ENCODE data around the gene MACROD2. TPM values are rescaled to one million over a fixed set of nuclear protein-coding genes. Genes with fewer than 3 reads are reported as not detected.
A peak's percentile ranks its signal among the peaks of the same experiment; 100 is the strongest.

Gene MACROD2
- total RNA-seq, 1 experiment from 2014 or later: not detected

DNA sequence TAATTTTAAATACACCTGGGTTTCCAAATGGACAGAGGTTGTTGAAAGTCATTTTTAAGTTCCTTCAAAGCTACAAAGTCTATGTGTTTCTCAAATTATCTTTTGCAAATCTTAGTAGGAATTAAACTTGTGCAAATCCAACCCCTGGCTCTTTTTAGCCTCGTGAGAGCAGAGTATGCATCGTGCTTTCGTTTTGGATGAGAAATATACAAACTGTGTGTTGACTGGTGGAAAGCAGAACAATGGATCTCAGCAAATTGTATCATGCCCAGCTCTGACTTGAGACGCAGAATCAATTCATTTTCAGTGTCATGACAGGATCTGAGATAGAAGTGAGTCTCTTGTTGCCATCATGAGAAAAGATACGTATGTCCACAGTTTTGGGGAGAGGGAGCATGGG lies 884.5 kb downstream of the MACROD2 start:
- in situ Hi-C loops (cut with HindIII; ENCODE audit: low sequenced_read_pairs): no loop called here
- no peak for DNase-seq (ENCODE audit: low spot score)

DNA sequence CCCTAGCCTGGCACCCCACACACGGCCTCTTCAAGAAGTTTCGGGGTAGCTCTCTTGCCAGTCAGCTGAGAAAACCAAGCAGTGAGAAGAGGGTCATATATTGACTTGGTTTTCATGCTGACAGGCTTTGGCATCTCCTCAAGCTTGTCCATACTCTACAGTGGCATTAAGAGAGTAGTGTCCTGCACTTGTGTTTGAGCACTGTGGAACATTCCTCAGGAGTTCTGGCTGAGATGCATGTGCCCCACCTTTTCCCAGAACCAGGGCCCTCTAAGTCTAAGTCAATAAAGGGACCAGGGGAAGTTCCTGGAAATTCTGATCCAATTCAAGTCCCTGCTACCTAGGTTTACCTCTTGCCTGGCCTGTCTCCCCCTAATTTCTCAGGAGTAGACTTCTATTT lies 886.2 kb downstream of the MACROD2 start:
- no peak for DNase-seq (ENCODE audit: low spot score)
- in situ Hi-C loops (cut with HindIII; ENCODE audit: low sequenced_read_pairs): no loop called here

DNA sequence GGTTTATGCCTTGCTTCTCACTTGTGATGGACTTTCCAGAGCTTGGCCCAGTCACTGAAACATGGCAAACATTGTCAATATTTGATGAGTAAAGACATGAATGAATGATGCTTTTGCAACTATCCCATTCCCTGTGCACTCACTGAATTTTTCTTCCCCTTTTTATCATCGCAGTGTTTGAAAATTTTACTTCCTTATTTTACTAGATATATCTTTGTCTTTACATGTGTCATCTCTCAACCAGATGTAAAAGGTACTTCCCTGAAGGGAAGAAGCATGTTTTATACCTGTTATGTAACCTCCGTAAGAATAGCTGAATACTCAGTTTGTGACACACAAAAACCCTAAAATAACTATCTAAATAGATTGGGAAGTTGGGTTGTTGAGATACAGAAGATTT lies 886.8 kb downstream of the MACROD2 start:
- DNase-seq (ENCODE audit: low spot score): no peak
- in situ Hi-C loops (cut with HindIII; ENCODE audit: low sequenced_read_pairs): no loop called here

DNA sequence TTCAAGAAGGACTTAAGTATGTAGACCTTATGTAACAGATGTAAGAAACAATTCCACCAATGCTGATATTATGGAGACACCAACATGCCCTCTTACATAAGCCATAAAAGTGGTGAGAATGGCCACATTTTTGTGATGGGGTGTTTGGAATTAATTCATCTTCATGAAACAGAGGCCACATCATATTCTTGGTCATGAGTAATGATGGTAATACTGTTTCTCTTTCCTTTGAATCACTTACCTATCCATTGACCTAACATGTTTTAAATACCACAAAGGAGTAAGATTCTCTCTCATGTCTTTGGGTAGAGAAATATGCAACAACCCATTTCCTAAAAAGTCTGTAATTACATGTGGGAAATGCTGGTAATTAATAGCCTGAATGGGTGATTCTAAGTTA lies 887.5 kb downstream of the MACROD2 start:
- DNase-seq (ENCODE audit: low spot score): no peak

DNA sequence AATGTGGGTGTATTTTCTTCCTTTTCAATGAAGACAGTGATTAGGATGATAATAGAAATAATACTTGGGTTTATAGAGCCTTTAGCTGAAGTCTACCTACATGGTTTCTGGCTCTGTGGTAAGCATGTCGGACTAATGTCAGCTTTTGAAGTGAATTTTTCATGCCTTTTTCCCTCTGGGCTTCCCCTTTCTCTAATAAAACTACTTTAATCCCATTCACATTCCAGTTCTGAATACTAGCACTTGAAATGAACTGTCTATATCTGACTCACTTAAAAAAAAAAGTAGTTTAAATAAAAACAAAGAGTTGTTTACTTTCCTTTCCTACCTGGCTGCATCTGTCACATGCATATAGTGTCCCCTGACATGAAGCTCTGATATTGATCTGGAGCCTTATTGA lies 888.0 kb downstream of the MACROD2 start:
- in situ Hi-C loops (cut with HindIII; ENCODE audit: low sequenced_read_pairs): no loop called here
- no peak for DNase-seq (ENCODE audit: low spot score)

More for the DNA sequence above, 887.5 kb downstream of the MACROD2 start:
- in situ Hi-C loops (cut with HindIII; ENCODE audit: low sequenced_read_pairs): no loop called here

DNA sequence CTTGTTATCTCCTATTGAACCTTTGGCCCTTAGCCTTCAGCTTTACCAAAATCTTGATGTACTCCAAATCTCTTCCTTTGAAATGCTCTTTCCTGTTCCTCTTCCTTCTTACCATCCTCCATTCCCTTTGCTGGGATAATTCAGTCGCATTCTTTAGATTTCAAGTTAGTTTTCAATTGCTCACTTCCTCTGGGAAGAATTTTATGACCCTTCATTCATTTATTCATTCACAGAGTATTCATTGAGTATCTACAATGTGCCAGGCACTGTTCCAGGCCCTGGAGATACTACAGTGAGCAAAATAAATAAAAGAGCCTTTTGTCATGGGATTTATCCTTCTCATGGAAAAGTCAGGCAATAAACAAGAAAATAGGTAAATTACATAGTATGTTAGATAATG lies 890.3 kb downstream of the MACROD2 start:
- DNase-seq (ENCODE audit: low spot score): no peak
- in situ Hi-C loops (cut with HindIII; ENCODE audit: low sequenced_read_pairs): no loop called here

DNA sequence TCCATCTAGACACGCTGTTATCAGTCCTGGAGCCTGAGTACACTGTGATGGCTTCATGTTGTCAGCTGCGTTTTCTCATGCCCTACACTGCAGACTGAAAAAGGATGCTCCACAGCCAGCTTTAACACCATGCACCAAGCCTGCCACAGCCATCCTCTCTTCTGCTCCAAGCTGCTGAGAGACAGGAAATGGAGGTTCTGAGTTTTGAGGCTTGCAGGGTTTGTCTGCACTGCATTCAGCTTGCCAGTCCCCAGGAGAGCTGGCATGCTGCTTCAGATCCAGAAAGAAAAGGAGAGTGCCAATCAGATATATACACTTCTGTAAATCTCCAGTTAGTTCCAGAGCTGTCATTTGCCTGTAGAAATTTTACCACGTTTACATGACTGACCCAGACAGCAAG lies 892.8 kb downstream of the MACROD2 start:
- in situ Hi-C loops (cut with HindIII; ENCODE audit: low sequenced_read_pairs): no loop called here
- DNase-seq (ENCODE audit: low spot score): peak; percentile 80

DNA sequence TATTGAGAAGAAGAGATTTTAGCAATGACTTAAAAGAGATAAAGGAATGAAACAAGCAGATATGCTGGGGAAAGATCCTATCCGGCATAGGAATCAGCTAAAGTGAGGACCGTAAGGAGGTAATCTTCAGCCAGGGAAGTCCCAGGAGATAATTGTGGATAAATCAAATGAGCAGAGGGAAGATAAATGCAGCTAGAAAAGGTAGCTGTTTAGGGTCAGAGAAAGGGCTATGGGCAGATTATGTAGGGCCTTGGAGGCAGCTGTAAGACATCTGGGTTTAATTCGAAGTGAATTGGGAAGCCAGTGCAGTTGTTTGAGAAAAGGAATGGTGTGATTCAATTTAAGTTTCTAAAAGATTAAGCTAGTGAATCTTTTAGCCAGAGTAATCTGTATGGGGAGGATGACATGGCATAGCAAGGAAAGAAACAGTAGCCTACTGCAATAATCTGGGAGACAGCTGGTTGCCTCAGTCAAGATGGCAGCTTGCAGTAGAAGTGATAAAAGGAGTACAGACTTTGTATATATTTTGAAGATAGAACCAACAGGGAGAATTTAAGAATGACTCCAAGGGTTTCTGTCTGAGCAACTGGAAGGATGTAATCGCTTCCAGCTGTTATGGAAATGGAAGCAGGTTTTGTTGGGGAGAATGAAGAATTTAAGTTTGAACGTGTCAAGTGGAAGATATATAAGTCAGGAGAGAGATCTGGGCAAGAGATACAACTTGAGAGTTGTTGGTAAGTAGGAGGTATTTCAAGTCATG lies 894.4 kb downstream of the MACROD2 start:
- DNase-seq (ENCODE audit: low spot score): no peak
- in situ Hi-C loops (cut with HindIII; ENCODE audit: low sequenced_read_pairs): no loop called here

DNA sequence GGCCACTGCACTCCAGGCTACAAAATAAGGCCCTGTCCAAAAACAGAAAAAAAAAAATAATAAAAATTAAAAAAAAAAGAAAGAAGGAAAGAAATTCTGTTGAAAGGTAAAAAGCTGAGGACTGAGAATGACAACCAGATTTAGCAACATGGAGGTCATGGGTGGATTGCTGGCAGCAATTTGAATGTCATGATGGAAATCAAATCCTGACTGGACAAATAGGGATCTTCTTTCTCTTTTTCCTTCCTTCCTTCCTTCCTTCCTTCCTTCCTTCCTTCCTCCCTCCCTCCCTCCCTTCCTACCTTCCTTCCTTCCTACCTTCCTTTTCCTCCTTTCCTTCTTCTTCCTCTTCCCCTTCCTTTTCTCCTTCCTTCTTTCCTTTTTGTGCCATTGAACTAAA lies 895.4 kb downstream of the MACROD2 start:
- in situ Hi-C loops (cut with HindIII; ENCODE audit: low sequenced_read_pairs): no loop called here
- no peak for DNase-seq (ENCODE audit: low spot score)

DNA sequence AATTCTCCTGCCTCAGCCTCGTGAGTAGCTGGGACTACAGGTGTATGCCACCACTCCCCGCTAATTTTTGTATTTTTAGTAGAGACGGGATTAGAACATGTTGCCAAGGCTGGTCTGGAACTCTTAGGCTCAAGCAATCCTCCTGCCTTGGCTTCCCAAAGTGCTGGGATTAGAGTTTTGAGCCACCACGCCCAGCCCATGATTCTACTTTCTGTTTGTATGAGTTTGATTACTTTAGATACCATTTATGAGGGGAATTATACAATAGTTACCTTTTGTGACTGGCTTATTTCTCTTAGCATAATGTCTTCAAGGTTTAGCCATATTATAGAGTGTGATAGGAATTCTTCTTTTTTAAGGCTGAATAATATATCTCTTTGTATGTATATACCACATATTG lies 897.5 kb downstream of the MACROD2 start:
- in situ Hi-C loops (cut with HindIII; ENCODE audit: low sequenced_read_pairs): no loop called here
- DNase-seq (ENCODE audit: low spot score): no peak

DNA sequence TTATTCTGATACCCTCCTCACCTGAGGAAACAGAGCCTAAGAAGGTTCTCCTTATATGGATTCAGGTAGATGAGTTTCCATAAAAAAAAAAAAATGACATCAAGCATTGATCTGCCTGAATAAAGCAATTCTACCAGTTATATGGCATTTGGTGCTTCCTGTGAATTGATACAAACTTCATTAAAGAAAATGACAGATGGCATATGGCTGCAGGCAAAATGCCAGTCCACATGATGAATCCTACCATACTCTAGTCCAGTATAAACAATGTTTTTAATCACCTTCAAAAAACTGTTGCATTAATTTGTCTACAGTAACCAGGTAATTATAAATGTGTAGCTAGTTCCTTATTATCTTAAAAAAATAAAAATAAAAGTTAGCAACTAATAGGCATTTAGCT lies 901.3 kb downstream of the MACROD2 start:
- in situ Hi-C loops (cut with HindIII; ENCODE audit: low sequenced_read_pairs): no loop called here
- peak; percentile 81 for DNase-seq (ENCODE audit: low spot score)

DNA sequence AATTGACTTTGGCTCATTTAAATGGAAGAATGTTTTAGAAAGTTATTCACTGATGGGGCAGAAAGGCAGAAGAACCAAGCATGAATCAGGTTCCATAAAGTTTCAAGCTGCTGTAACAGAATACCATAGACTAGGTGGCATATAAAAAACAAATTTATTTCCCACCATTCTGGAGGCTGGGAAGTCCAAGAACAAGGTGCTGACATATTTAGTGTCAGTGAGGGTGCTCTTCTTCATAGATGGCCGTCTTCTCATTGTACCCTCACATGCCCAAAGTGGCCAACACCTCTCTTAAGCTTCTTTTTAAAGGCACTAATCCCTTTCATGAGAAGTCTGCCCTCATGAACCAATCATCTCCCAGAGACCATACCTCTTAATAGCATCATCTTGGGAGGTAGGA lies 902.3 kb downstream of the MACROD2 start:
- in situ Hi-C loops (cut with HindIII; ENCODE audit: low sequenced_read_pairs): no loop called here
- no peak for DNase-seq (ENCODE audit: low spot score)

DNA sequence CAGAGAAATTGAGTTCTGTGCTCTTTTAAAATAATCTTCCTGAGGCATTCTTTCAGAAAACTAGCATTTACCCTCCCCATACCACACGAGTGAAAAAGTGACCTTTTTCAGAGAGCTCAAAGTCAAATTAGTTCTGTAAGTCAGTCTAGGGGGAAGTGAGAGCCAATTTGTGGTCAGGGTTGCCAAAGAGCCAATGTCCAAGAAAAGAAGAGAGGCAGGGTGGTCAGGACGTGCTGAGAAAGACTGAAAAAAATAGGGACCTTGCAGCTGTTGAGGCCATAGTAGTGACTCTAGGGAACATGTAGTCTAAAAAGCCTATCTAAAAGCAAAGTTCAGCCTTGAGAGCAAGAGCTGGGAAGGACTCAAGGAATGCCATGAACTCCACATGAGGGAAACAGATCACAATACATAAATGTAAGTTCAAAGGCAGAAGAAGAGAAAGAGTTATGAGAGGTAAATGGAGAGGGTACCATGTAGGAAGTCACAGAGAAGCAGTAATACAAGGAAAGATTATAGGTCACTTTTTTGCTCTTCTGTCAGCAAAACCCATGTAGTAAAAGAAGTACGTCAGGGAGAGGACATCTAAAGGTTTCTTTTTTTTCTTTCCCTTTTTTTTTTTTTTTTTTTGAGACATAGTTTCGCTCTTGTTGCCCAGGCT lies 907.2 kb downstream of the MACROD2 start:
- no peak for DNase-seq (ENCODE audit: low spot score)
- in situ Hi-C loops (cut with HindIII; ENCODE audit: low sequenced_read_pairs): no loop called here

DNA sequence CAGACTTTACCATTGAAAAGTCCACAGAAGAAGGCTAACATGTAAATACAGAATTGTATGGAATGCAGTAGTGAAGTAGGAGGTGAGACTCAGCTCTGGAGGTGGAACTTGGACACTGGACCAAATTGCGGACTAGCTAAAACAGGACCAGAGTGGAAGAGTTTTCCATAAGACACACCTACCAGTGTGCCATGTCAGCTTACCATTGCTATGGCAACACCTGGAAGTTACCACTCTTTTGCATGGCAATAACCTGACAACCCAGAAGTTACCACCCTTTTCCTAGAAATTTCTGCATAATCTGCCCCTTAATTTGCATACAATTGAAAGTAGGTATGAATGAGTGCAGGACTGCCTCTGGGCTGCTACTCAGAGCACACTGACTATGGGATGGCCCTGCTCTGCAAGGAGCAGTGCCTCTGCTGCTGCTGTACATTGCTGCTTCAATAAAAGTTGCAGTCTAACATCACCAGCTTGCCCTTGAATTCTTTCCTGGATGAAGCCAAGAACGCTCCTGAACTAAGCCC lies 911.7 kb downstream of the MACROD2 start:
- in situ Hi-C loops (cut with HindIII; ENCODE audit: low sequenced_read_pairs): no loop called here
- DNase-seq (ENCODE audit: low spot score): no peak

DNA sequence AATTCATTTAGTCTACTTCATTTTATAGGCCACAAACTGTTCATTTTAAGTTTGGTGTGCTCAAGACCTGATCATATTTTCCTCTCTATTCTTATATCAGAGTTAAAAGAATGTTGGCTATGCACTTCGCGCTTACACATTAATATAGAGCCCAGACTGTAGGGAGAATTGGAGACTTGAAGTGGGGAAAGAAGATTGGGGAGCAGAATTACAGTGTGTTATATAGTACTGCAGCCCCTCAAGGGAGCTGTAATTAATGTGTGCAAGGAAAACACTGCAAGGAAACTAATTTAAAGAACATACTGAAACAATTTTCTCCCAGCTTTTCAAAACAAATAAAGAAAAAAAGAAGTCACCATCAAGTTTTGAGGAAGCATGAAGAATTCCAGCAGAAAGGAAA lies 914.8 kb downstream of the MACROD2 start:
- in situ Hi-C loops (cut with HindIII; ENCODE audit: low sequenced_read_pairs): no loop called here
- DNase-seq (ENCODE audit: low spot score): no peak

DNA sequence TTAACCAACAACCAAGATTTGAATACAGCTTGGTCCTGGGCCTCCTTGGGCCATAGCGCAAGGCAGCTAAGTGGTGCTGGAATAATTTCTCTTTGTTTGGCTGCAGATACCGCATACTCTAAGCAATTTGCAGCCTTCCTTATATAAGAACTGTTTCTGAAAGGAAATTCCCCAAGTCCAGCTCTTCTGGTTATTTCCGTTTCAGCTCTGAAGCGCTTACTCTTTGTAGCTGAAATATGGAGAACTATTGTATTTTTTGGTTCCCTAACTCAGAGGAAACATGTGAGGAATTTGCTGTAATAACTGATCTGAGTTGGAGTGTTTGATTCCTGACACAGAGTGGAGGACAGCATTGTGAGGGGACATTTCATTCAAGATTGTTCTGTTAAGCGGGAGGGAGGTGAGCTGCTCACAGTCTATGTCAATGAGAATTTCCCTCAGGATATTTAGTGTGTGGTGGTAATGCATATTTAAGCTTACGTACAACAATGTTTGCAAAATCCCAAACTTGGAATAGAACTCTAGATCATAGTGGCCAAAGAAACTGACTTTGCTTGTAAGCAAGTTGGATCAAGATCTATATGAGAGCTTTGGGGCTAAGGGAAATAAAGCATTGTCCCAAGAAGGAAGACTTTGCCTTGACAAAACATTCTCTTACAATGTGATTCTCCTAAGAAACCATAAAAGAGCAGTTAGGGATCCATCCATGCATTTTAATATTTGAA lies 918.7 kb downstream of the MACROD2 start:
- in situ Hi-C loops (cut with HindIII; ENCODE audit: low sequenced_read_pairs): no loop called here
- DNase-seq (ENCODE audit: low spot score): peak; percentile 13

DNA sequence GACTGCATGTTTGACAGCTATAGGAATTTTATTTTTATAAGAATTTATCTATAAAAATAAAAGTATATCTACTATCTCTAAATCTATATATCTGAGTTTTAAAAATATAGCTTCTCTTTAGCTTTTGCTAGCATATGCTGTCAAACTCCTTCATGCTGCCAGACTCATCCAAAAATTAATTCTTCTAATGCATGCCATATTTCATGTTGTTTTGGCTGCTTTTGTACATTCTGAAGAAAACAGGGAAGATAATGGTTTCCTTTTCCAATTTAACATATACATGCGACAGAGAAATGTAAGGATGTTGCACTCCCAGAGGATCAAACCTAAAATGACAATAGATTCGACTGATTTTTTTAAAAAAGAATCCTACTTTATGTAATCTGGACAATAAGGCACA lies 919.3 kb downstream of the MACROD2 start:
- in situ Hi-C loops (cut with HindIII; ENCODE audit: low sequenced_read_pairs): no loop called here

DNA sequence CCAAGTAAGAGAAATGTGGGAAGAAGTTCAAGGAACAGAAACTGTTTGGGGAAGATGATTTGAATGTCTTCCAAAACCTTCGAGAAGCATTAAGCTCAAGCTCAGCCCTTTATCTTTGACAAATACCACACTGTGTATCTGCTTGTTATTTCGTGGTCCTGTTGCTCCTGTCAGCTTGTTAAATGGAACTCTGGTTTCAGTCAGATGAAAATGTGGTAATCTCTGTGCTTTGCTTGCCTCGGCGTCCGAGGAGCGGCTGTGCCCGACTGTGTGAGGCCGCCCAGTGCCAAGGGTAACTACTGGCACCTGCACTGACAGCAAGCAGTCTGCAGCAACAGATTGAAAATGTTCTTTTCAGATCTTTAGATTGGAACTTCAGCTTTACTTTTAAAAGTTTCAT lies 920.0 kb downstream of the MACROD2 start:
- peak; percentile 94 for DNase-seq (ENCODE audit: low spot score)
- in situ Hi-C loops (cut with HindIII; ENCODE audit: low sequenced_read_pairs): no loop called here

More for the DNA sequence above, 919.3 kb downstream of the MACROD2 start:
- no peak for DNase-seq (ENCODE audit: low spot score)

DNA sequence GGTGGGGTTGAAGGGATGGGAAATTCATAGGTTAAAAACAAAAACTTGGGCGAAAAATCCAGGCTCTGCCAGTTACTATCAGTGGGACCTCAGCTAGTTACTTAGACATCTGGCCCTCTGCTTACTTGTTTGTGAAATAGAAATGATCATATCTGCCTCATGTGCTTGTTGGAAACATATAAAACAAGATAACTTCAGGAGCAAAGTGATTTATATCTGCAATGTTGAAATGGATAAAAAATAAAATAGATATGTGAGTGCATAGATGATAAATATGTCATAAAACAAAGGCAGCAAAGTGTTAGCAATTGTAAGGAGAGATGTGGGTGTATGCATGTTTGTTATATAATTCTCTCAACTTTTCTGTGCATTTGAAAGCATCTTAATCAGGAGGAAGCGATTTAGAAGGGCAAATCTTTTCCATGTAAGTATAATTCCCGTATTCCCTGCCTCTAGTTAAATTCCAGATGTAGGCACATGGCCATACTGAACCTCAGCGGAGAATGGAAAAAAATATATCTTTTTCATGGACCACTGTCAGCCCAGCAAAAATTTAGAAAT lies 921.1 kb downstream of the MACROD2 start:
- in situ Hi-C loops (cut with HindIII; ENCODE audit: low sequenced_read_pairs): no loop called here
- DNase-seq (ENCODE audit: low spot score): peak; percentile 7

DNA sequence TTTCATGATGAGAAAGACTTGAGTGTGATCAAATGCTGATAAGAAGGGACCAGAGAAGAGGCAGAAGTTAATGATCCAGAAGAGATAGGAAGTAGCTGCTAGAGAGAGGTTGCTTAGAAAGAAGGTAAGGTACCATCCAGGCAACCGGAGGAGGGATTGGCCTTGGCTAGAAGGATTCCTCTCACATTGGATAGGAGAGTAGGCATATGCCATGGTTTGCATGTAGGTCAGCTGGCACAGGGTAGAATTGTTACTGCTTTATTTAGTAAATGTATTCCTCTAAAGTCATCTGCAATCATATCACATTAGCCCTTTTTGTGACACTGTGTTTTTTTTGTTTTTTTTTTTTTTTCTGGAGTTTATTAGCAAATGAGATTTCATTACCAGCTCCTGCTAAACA lies 923.0 kb downstream of the MACROD2 start:
- in situ Hi-C loops (cut with HindIII; ENCODE audit: low sequenced_read_pairs): no loop called here
- DNase-seq (ENCODE audit: low spot score): peak; percentile 98

Measured in G401 (cell line).